ENCODE data around the gene AGPAT3. TPM values are rescaled to one million over a fixed set of nuclear protein-coding genes. Genes with fewer than 3 reads are reported as not detected.

Gene AGPAT3
- total and polyA plus RNA-seq, 10 of the 15 experiments (the other 5 are each of a cell fraction or from before 2014, with no cell fraction given): 1.2 to 110 (median 30.8) TPM

- TF ChIP-seq CBX3 (IDR thresholded peaks at IDR 0.05; ENCODE audit: borderline replicate concordance, low read depth) (no peak), MTA3 (IDR thresholded peaks at IDR 0.05; ENCODE audit: borderline replicate concordance, low read length) (no peak), ATF3 (IDR thresholded peaks at IDR 0.05; ENCODE audit: borderline replicate concordance, extremely low read depth, low read depth, low read length) (no peak), DPF2 (IDR thresholded peaks at IDR 0.05) (no peak), CBFB (IDR thresholded peaks at IDR 0.05; ENCODE audit: low read depth) (no peak)
- Histone ChIP-seq H3K9ac (ENCODE audit: control insufficient read depth, insufficient read depth, low read length) (no peak overlapping the region), H3K4me1 (ENCODE audit: control insufficient read depth, insufficient read depth, low read length) (peaks cover 26% of the 10 kb centered on the region), H3K36me3 (ENCODE audit: control insufficient read depth in 2 of 2, insufficient read depth in 2 of 2, low read length in 1 of 2) (peaks cover 2 to 18% of the 10 kb centered on the region in 2 experiments; a peak in 3 of 4 replicates), H3K27ac (ENCODE audit: control insufficient read depth, insufficient read depth) (no peak overlapping the region), H3K9me3 (replicated peaks; ENCODE audit: control insufficient read depth, insufficient read depth, low read length) (no peaks in the 10 kb centered on the region; the same call in 2 of the 3 replicates), H3K4me2 (ENCODE audit: control insufficient read depth, insufficient read depth) (no peak overlapping the region), H3K27me3 (replicated peaks in 1 of 2; ENCODE audit: control insufficient read depth in 2 of 2, insufficient read depth in 2 of 2, low read length in 1 of 2) (no peaks in the 10 kb centered on the region), H2AFZ (ENCODE audit: control insufficient read depth, low read depth, low read length) (no peak overlapping the region), H3K4me3 (no peak overlapping the region), H3K79me2 (ENCODE audit: control insufficient read depth, insufficient read depth, low read length) (peaks cover 31% of the 10 kb centered on the region), H4K20me1 (ENCODE audit: control insufficient read depth, insufficient read depth) (no peaks in the 10 kb centered on the region; the same call in 1 of the 2 replicates)
- ChIA-PET RAD21 (ENCODE audit: unreplicated experiment) (interaction anchor here (1.7 to 3.4 kb wide), 4 partner anchors 20 to 129 kb away, joined by 5 to 24 read pairs (median 14); no protein-coding TSS in a partner anchor), SMC1A (ENCODE audit: uncharacterized antibody, unreplicated experiment) (interaction anchor here (0.8 to 3.8 kb wide), 4 partner anchors 9 to 122 kb away, joined by 3 to 34 read pairs (median 4); no protein-coding TSS in a partner anchor), CTCF (interaction anchor here (0.9 to 3.2 kb wide), 9 partner anchors 8 to 131 kb away, joined by 4 to 39 read pairs (median 7); no protein-coding TSS in a partner anchor), POLR2A (interaction anchor here (0.8 kb wide), 1 partner anchor 77 kb away, joined by 4 read pairs; no protein-coding TSS in a partner anchor)
- in situ Hi-C loops (cut with MboI): no loop called here
- intact Hi-C loops (cut with micrococcal nuclease; ENCODE audit: unreplicated experiment): no loop called here
- WGBS (ENCODE audit: insufficient coverage, insufficient replicate concordance, low lambda C conversion rate, missing lambda C conversion rate): 90% methylated on average over 21 of the region's 21 CpGs
- DNase-seq (ENCODE audit: low read depth, low spot score) (no peak), ATAC-seq (no peak), FAIRE-seq (no peak)
- BruUV-seq (replicated peaks): no TSS peak
These were observed 75.5 kb downstream of the AGPAT3 start for GRCh38 chr21:43940329-43941050.

DNA sequence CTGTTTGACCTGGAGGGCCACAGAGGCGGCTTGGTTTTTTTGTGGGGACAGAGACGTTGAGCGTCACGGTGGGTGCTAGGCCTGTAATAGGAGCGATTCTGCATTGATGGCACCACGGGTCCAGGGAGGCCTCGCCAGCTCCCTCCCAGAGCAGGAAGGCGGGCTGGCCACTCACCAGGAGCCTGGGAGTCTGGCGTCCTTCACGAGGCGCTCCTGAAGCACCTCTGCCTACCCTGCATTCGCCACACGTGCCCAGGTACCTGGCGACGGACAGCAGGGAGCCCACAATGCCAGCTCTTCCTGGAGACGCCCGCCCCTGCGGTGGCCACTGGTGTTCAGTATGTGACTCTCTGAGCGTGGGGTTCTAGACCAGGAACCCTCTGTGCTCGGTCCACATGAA is 77.2 kb downstream of the AGPAT3 start:
- Histone ChIP-seq H3K4me1 (ENCODE audit: control insufficient read depth, insufficient read depth, low read length) (peaks cover 23% of the 10 kb centered on the region), H3K4me3 (no peak overlapping the region), H3K27ac (ENCODE audit: control insufficient read depth, insufficient read depth) (no peak overlapping the region), H3K79me2 (ENCODE audit: control insufficient read depth, insufficient read depth, low read length) (peaks cover 30% of the 10 kb centered on the region), H3K27me3 (replicated peaks in 1 of 2; ENCODE audit: control insufficient read depth in 2 of 2, insufficient read depth in 2 of 2, low read length in 1 of 2) (no peaks in the 10 kb centered on the region), H2AFZ (ENCODE audit: control insufficient read depth, low read depth, low read length) (no peak overlapping the region), H4K20me1 (ENCODE audit: control insufficient read depth, insufficient read depth) (no peaks in the 10 kb centered on the region; the same call in 1 of the 2 replicates), H3K9me3 (replicated peaks; ENCODE audit: control insufficient read depth, insufficient read depth, low read length) (no peaks in the 10 kb centered on the region; the same call in 2 of the 3 replicates), H3K36me3 (ENCODE audit: control insufficient read depth in 2 of 2, insufficient read depth in 2 of 2, low read length in 1 of 2) (peaks cover 7 to 19% of the 10 kb centered on the region in 2 experiments; a peak in 3 of 4 replicates), H3K9ac (ENCODE audit: control insufficient read depth, insufficient read depth, low read length) (no peak overlapping the region), H3K4me2 (ENCODE audit: control insufficient read depth, insufficient read depth) (no peak overlapping the region)
- intact Hi-C loops (cut with micrococcal nuclease; ENCODE audit: unreplicated experiment) (no loop called here), in situ Hi-C loops (cut with MboI) (no loop called here)
- ChIA-PET SMC1A (ENCODE audit: uncharacterized antibody, unreplicated experiment) (no interaction called here), RAD21 (ENCODE audit: unreplicated experiment) (interaction anchor here (1.7 kb wide), 1 partner anchor 131 kb away, joined by 5 read pairs; no protein-coding TSS in a partner anchor), CTCF (interaction anchor here (0.8 to 0.9 kb wide), 2 partner anchors 76 to 78 kb away, joined by 3 to 4 read pairs; no protein-coding TSS in a partner anchor), POLR2A (no interaction called here)
- no peak for FAIRE-seq
- TF ChIP-seq BMI1 (IDR thresholded peaks at IDR 0.05; ENCODE audit: borderline replicate concordance): no peak
- 94% methylated on average over 19 of the region's 20 CpGs for WGBS (ENCODE audit: insufficient coverage, insufficient replicate concordance, low lambda C conversion rate, missing lambda C conversion rate)
- BruUV-seq (replicated peaks): no TSS peak
- no peak for DNase-seq (ENCODE audit: low read depth, low spot score)
- no peak for ATAC-seq
